Hepatocyte (in vitro differentiated cells): ENCODE data around the gene TAF1L. TPM values are rescaled to one million over a fixed set of nuclear protein-coding genes. Genes with fewer than 3 reads are reported as not detected.

ENCODE experiments used
- DNase-seq: peaks from one replicate; pipeline ENCODE4 v3.0.0-alpha.2; 2016; ENCODE audit warnings: low spot score
- H2AFZ ChIP-seq: fragments of 200-600 bp; sonication (generic); 2 replicates; pipeline ENCODE4 v1.6.0; 2016; ENCODE audit warnings: antibody characterized with exemption, mild to moderate bottlenecking
- H3K27ac ChIP-seq: fragments of 200-600 bp; sonication (generic); 2 replicates; pipeline ENCODE4 v1.5.1; 2016; ENCODE audit warnings: mild to moderate bottlenecking
- H3K27me3 ChIP-seq: fragments of 200-600 bp; sonication (generic); 2 replicates; pipeline ENCODE4 v1.6.1; 2016
- H3K36me3 ChIP-seq: fragments of 200-600 bp; sonication (generic); replicated peaks from 2 replicates; pipeline ENCODE4 v1.5.1; 2016; ENCODE audit warnings: low read depth; ENCODE audit not compliant: insufficient read depth
- H3K4me1 ChIP-seq: fragments of 200-600 bp; sonication (generic); 2 replicates; pipeline ENCODE4 v1.5.1; 2016; ENCODE audit warnings: mild to moderate bottlenecking, moderate library complexity; ENCODE audit not compliant: insufficient read depth
- H3K4me2 ChIP-seq: fragments of 200-600 bp; sonication (generic); 2 replicates; pipeline ENCODE4 v1.6.0; 2016
- H3K4me3 ChIP-seq: fragments of 200-600 bp; sonication (generic); 2 replicates; pipeline ENCODE4 v1.5.1; 2016; ENCODE audit warnings: mild to moderate bottlenecking
- H3K79me2 ChIP-seq: fragments of 200-600 bp; sonication (generic); 2 replicates; pipeline ENCODE4 v1.6.0; 2017; ENCODE audit warnings: mild to moderate bottlenecking
- H3K9me2 ChIP-seq: fragments of 200-600 bp; sonication (generic); replicated peaks from 2 replicates; pipeline ENCODE4 v1.6.0; 2017; ENCODE audit warnings: mild to moderate bottlenecking; ENCODE audit not compliant: insufficient read depth
- H3K9me3 ChIP-seq: fragments of 200-600 bp; sonication (generic); 2 replicates; pipeline ENCODE4 v1.5.1; 2016; ENCODE audit warnings: low read depth, mild to moderate bottlenecking
- H4K20me1 ChIP-seq: fragments of 200-600 bp; sonication (generic); 2 replicates; pipeline ENCODE4 v1.6.0; 2016; ENCODE audit warnings: mild to moderate bottlenecking; ENCODE audit not compliant: insufficient read depth, poor library complexity, severe bottlenecking
- EZH2 ChIP-seq: fragments of 200-600 bp; sonication (generic); IDR thresholded peaks from 2 replicates; pipeline ENCODE4 v1.6.1; 2016; ENCODE audit warnings: antibody characterized with exemption, mild to moderate bottlenecking, borderline replicate concordance
- EZH2phosphoT487 ChIP-seq: fragments of 200-600 bp; sonication (generic); IDR thresholded peaks from one replicate; pipeline ENCODE4 v1.6.1; 2018; ENCODE audit warnings: antibody characterized with exemption, mild to moderate bottlenecking, low read depth, moderate library complexity; ENCODE audit not compliant: unreplicated experiment, severe bottlenecking
- WGBS: methylation state at CpG from one replicate; pipeline ENCODE4 v1.1.6; 2016; ENCODE audit warnings: low lambda C conversion rate; ENCODE audit errors: missing lambda C conversion rate; 5-methylcytosine and 5-hydroxymethylcytosine counted together
- polyA plus RNA-seq: library from polyadenylated mRNA; unstranded; fragments of >200 nt; fragmentation: Nextera tagmentation; extraction: Ambion mirVana; gene quantifications from 2 replicates; pipeline ENCODE4 v1.2.1, GENCODE V29; 2016
- total RNA-seq: library from RNA; depleted of rRNA; stranded (reverse); fragments of >200 nt; gene quantifications from 2 replicates; pipeline ENCODE4 v1.2.3, GENCODE V29; 2014
- TF ChIP-seq, protein P1 (sequence below): fragments of 200-600 bp; sonication (generic); IDR thresholded peaks from 2 replicates; pipeline ENCODE4 v1.5.1; 2016; ENCODE audit warnings: antibody characterized with exemption, mild to moderate bottlenecking; ENCODE audit not compliant: poor library complexity

The TAF1L gene
- total and polyA plus RNA-seq, 2 experiments from 2014 or later, result not detected

DNA sequence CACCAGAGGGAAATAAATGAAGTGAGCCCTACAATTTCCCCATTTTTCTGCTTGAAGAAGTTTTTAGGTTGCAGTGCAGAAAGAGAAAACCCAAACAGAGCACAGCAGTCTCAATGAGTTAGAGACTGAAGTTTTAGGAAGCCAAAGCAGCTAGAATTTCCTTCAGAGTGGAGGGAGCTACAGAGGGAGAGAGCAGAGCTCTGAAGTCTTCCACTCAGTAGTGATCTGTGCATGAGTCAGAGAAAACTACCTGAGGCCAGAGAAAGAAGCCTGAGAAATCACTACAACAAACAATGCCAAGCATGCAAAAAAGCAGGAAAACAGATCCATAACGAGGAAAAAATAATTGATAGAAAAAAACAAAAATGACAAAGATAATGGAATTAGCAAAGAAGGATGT is 44.6 kb downstream of the TAF1L start:
- no peak overlapping the region for H3K4me2 ChIP-seq
- no peaks in the 10 kb centered on the region for H3K27me3 ChIP-seq
- no peak overlapping the region for H3K4me3 ChIP-seq
- H4K20me1 ChIP-seq, result no peaks in the 10 kb centered on the region
- no peaks in the 10 kb centered on the region for H3K9me2 ChIP-seq
- H3K36me3 ChIP-seq, result no peaks in the 10 kb centered on the region
- 85% methylated on average over 1 of the region's 1 CpG for WGBS
- no peaks in the 10 kb centered on the region for H3K79me2 ChIP-seq
- H3K9me3 ChIP-seq, result no peaks in the 10 kb centered on the region
- TF ChIP-seq, protein P1, sequence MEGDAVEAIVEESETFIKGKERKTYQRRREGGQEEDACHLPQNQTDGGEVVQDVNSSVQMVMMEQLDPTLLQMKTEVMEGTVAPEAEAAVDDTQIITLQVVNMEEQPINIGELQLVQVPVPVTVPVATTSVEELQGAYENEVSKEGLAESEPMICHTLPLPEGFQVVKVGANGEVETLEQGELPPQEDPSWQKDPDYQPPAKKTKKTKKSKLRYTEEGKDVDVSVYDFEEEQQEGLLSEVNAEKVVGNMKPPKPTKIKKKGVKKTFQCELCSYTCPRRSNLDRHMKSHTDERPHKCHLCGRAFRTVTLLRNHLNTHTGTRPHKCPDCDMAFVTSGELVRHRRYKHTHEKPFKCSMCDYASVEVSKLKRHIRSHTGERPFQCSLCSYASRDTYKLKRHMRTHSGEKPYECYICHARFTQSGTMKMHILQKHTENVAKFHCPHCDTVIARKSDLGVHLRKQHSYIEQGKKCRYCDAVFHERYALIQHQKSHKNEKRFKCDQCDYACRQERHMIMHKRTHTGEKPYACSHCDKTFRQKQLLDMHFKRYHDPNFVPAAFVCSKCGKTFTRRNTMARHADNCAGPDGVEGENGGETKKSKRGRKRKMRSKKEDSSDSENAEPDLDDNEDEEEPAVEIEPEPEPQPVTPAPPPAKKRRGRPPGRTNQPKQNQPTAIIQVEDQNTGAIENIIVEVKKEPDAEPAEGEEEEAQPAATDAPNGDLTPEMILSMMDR, result no peak
- TF ChIP-seq EZH2, result no peak
- no peak for TF ChIP-seq EZH2phosphoT487
- H3K27ac ChIP-seq, result no peak overlapping the region
- DNase-seq, result no peak
- no peak overlapping the region for H2AFZ ChIP-seq
- no peaks in the 10 kb centered on the region for H3K4me1 ChIP-seq

DNA sequence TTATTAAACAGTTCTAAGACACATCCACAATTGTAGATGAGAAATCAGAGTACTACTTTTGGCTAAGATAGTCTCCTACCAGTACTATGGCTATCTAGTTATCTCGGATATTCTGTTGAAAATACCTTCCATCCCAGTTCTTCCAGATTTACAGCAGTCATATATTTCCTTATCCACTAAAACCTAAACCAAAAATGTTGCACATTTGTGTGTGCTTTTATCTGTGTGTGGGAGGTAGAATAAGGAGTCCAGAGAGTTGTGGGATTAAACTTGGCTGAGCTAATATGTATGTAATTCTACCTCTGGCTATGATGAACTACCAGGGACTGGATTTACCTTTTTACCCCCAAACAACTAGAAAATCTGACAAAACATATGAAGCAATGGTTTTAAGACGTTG is 45.0 kb downstream of the TAF1L start:
- no peak overlapping the region for H3K4me2 ChIP-seq
- H2AFZ ChIP-seq, result no peak overlapping the region
- H3K4me1 ChIP-seq, result no peaks in the 10 kb centered on the region
- H3K79me2 ChIP-seq, result no peaks in the 10 kb centered on the region
- H3K27ac ChIP-seq, result no peak overlapping the region
- 63% methylated on average over 2 of the region's 2 CpGs for WGBS
- H4K20me1 ChIP-seq, result no peaks in the 10 kb centered on the region
- no peaks in the 10 kb centered on the region for H3K9me3 ChIP-seq
- H3K27me3 ChIP-seq, result no peaks in the 10 kb centered on the region
- H3K36me3 ChIP-seq, result no peaks in the 10 kb centered on the region
- H3K4me3 ChIP-seq, result no peak overlapping the region
- TF ChIP-seq, protein P1, result no peak
- TF ChIP-seq EZH2phosphoT487, result no peak
- no peak for TF ChIP-seq EZH2
- no peaks in the 10 kb centered on the region for H3K9me2 ChIP-seq
- no peak for DNase-seq

DNA sequence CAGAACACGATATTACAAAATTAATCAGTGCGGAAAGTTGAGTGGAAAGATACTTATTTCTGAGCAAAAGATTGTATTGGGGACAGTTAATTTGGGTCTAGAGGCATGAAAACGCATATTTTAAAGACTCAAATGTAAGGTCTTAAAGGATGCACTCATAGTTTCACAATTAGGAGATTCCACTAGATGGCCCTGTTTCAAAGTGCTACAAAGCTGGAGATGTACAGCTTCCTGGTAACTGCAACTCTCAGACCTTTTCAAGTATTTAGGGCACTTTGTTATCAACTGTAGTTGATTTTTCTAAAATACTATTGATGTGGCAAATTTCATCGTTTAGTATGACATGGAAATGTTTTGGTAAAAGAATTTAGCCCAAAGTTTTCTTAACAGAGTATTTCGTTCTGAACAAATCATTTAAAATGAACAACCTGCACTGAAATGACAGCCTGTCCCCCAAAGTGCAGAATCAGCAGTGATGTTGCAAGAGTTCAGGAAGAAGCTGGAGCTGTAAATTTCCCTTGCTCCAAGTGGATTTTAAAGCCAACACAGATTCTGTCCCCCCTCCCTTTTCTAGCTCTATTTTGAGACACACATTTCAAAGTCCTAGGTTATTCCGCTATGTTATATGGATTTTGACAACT is 46.3 kb downstream of the TAF1L start:
- Histone ChIP-seq H3K4me1 (no peaks in the 10 kb centered on the region), H3K9me3 (no peaks in the 10 kb centered on the region), H3K4me2 (no peak overlapping the region), H3K79me2 (no peaks in the 10 kb centered on the region), H3K27ac (no peak overlapping the region), H2AFZ (no peak overlapping the region), H3K9me2 (no peaks in the 10 kb centered on the region), H3K27me3 (no peaks in the 10 kb centered on the region), H4K20me1 (no peaks in the 10 kb centered on the region), H3K36me3 (no peaks in the 10 kb centered on the region), H3K4me3 (no peak overlapping the region)
- TF ChIP-seq, protein P1, result peak; percentile 64
- TF ChIP-seq EZH2 (no peak), EZH2phosphoT487 (no peak)
- DNase-seq, result peak; percentile 60
- WGBS, result 45% methylated on average over 6 of the region's 6 CpGs
